Measurements from ENCODE around the gene HS3ST3B1. TPM values are rescaled to one million over a fixed set of nuclear protein-coding genes. Genes with fewer than 3 reads are reported as not detected.

HS3ST3B1 gene
- total RNA-seq, 2 donors from 2014 or later, result 2.7 to 4.8 TPM

DNA sequence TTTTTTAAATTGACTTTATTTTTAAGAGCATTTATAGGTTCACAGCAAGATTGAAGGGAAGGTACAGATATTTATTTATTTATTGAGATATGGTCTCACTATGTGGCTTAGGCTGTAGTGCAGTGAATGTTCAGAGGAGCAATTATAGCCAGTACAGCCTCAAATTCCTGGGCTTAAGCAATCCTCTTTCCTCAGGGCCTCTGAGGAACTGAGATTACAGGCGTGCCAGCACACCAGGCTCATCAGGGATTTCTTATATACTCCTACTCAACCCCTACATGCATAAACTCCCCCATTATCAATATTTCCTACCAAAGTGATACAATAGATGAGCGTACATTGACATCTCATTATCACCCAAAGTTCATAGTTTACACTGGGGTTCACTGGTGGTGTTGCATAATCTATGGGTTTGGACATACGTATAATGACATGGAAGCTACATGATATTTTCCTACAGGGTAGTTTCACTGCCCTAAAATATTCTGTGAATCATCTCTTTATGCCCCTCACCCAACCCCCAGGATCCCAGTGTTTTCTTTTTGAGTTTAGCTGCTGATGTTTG is 33.5 kb downstream of the HS3ST3B1 start:
- DNase-seq (ENCODE audit: low spot score), result no peak
- no peak for ATAC-seq (ENCODE audit: insufficient number of reproducible peaks, low FRiP score, low read depth)
- TF ChIP-seq, protein P1, sequence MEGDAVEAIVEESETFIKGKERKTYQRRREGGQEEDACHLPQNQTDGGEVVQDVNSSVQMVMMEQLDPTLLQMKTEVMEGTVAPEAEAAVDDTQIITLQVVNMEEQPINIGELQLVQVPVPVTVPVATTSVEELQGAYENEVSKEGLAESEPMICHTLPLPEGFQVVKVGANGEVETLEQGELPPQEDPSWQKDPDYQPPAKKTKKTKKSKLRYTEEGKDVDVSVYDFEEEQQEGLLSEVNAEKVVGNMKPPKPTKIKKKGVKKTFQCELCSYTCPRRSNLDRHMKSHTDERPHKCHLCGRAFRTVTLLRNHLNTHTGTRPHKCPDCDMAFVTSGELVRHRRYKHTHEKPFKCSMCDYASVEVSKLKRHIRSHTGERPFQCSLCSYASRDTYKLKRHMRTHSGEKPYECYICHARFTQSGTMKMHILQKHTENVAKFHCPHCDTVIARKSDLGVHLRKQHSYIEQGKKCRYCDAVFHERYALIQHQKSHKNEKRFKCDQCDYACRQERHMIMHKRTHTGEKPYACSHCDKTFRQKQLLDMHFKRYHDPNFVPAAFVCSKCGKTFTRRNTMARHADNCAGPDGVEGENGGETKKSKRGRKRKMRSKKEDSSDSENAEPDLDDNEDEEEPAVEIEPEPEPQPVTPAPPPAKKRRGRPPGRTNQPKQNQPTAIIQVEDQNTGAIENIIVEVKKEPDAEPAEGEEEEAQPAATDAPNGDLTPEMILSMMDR (IDR thresholded peaks at IDR 0.05), result no peak
- H3K27me3 ChIP-seq (replicated peaks; ENCODE audit: insufficient read depth), result no peaks in the 10 kb centered on the region
- no peak overlapping the region for H3K27ac ChIP-seq
- H3K36me3 ChIP-seq, result no peaks in the 10 kb centered on the region
- no peaks in the 10 kb centered on the region for H3K9me3 ChIP-seq
- no peak overlapping the region for H3K4me3 ChIP-seq
- H3K4me1 ChIP-seq (ENCODE audit: control insufficient read depth in 1 of 2, low read depth in 2 of 2), result no peaks in the 10 kb centered on the region

- TF ChIP-seq, protein P1 (IDR thresholded peaks at IDR 0.05), result no peak
- no peaks in the 10 kb centered on the region for H3K4me1 ChIP-seq (ENCODE audit: control insufficient read depth in 1 of 2, low read depth in 2 of 2)
- no peak for ATAC-seq (ENCODE audit: insufficient number of reproducible peaks, low FRiP score, low read depth)
- H3K27me3 ChIP-seq (replicated peaks; ENCODE audit: insufficient read depth), result no peaks in the 10 kb centered on the region
- no peak overlapping the region for H3K4me3 ChIP-seq
- no peak for DNase-seq (ENCODE audit: low spot score)
- no peaks in the 10 kb centered on the region for H3K36me3 ChIP-seq
- no peak overlapping the region for H3K27ac ChIP-seq
- no peaks in the 10 kb centered on the region for H3K9me3 ChIP-seq
Observed at GRCh38 chr17:14334919-14335318, 34.0 kb downstream of the HS3ST3B1 start.

GRCh38 chr17:14336418-14336817 is 35.5 kb downstream of the HS3ST3B1 start:
- no peaks in the 10 kb centered on the region for H3K27me3 ChIP-seq (replicated peaks; ENCODE audit: insufficient read depth)
- no peak for DNase-seq (ENCODE audit: low spot score)
- H3K36me3 ChIP-seq, result no peaks in the 10 kb centered on the region
- no peaks in the 10 kb centered on the region for H3K4me1 ChIP-seq (ENCODE audit: control insufficient read depth in 1 of 2, low read depth in 2 of 2)
- H3K27ac ChIP-seq, result no peak overlapping the region
- TF ChIP-seq, protein P1 (IDR thresholded peaks at IDR 0.05), result no peak
- no peak overlapping the region for H3K4me3 ChIP-seq
- H3K9me3 ChIP-seq, result no peaks in the 10 kb centered on the region
- ATAC-seq (ENCODE audit: insufficient number of reproducible peaks, low FRiP score, low read depth), result no peak

DNA sequence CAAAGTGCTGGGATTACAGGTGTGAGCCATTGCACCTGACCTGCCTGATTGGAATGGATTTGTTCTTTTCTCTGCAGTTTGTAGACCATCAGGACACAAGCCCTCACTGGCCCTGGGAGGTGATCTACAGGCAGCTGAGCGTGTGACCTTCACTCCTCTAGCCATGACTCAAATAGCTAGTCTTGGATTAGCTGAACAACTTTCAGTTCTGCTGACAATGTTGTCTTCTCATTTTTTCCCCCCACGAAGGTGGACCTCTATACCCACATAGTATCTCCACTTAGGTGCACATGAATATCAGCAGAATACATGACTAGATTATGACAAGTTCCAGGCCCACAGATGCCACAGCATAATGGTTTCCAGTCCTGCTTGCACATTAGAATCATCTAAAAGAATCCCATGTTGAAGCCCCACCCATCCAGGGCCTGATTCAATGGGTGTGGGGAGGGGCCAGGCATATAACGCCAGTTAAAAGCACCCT is 36.8 kb downstream of the HS3ST3B1 start:
- no peaks in the 10 kb centered on the region for H3K4me1 ChIP-seq (ENCODE audit: control insufficient read depth in 1 of 2, low read depth in 2 of 2)
- H3K9me3 ChIP-seq, result no peaks in the 10 kb centered on the region
- H3K27ac ChIP-seq, result no peak overlapping the region
- TF ChIP-seq, protein P1 (IDR thresholded peaks at IDR 0.05), result no peak
- DNase-seq (ENCODE audit: low spot score) (no peak), ATAC-seq (ENCODE audit: insufficient number of reproducible peaks, low FRiP score, low read depth) (no peak)
- no peak overlapping the region for H3K4me3 ChIP-seq
- H3K36me3 ChIP-seq, result no peaks in the 10 kb centered on the region
- H3K27me3 ChIP-seq (replicated peaks; ENCODE audit: insufficient read depth), result no peaks in the 10 kb centered on the region

- Histone ChIP-seq H3K27me3 (replicated peaks; ENCODE audit: insufficient read depth) (no peaks in the 10 kb centered on the region), H3K4me1 (ENCODE audit: control insufficient read depth in 1 of 2, low read depth in 2 of 2) (no peaks in the 10 kb centered on the region), H3K9me3 (no peaks in the 10 kb centered on the region), H3K4me3 (no peak overlapping the region), H3K36me3 (no peaks in the 10 kb centered on the region), H3K27ac (no peak overlapping the region)
- TF ChIP-seq, protein P1 (IDR thresholded peaks at IDR 0.05), result no peak
- no peak for ATAC-seq (ENCODE audit: insufficient number of reproducible peaks, low FRiP score, low read depth)
- DNase-seq (ENCODE audit: low spot score), result no peak
Observed at GRCh38 chr17:14340857-14341754, 40.2 kb downstream of the HS3ST3B1 start.
